Inflammatory macrophage (primary cell): ENCODE results near the gene LUC7L.
A peak's percentile ranks its signal among the peaks of the same experiment; 100 is the strongest.
"Not testable (repeated sequence)": the region's sequence is repeated elsewhere in the genome, so short reads cannot be mapped to it uniquely, and the experiment has no call there.

Source experiments
- DNase-seq, 2 donors: peaks; one replicate each; pipeline ENCODE4 v3.0.0-alpha.2; 2020 to 2022

The LUC7L gene

DNA sequence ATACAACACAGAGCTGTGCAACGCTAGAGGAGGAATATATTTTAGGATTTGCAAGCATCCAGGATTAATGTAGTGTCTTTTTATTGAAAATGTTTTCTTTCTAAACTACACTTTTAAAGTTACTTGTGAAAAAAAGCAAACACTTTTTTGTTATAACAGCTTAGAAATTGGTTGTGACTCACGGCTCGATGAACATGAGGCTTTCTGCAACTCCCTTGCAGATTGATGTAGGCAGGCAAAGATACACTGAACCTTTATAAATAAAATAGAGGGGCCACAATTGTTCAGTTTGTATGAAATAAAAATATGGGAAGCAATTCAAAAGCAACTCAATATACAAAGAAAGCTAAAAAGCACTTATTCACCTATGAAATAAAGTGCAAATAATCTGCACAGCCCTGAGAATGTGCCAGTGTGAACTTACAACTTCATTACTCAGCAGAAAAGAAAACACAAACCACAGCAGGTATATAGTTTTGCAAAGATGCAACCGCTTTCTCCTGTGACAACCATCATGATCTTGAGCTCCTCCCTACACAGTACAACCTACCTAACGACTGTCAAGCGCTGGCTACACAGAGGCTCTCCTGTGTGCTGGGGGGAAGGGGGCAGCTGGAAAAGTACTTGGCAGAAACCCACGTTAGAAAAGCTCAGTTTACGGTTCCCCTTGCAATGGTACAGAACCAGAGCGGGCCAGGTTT, 948 bp downstream of the LUC7L start:
- DNase-seq, result no peak

- DNase-seq, result no peak
Measured at GRCh38 chr16:220021-220420, 9.2 kb downstream of the LUC7L start.

DNA sequence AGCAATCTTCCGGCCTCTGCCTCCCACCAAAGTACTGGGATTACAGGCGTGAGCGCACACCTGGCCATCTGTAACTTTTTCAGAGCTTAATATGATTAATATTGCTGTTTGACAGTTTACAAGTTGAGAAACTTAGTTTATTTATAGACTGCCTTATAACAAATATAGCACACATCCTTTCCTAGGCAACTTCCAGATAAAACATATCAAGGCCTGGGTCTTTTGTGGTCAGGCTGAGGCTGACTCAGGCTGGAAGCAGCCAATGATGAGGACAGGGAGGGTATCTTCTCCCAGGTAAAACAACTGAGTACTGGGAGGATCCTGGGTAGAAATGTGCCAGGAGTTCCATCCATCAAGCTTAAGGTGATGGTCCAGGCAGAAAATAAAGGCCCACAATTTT, 16.2 kb downstream of the LUC7L start:
- DNase-seq, result no peak

DNA sequence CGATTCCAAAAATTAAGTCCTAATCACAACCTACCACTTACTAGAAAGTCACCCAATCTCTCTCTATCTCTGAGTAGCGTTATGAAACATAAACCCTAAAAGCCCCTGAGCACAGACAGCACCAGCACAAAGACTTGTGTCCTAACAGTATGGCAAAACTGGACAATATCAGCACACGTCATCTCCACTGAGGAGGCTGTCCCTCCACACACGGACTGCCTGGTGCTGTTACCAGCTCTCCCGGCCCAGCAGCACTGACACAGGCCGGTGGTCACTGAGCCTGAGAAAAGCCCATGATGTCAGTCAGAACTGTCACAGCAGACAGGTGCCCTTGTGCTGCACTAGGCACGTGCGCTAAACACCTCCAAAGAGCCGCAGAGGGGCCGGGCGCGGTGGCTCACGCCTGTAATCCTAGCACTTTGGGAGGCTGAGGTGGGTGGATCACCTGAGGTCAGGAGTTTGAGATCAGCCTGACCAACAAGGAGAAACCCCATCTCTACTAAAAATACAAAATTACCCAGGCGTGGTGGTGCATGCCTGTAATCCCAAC, 17.5 kb downstream of the LUC7L start:
- not testable (repeated sequence) for DNase-seq

DNA sequence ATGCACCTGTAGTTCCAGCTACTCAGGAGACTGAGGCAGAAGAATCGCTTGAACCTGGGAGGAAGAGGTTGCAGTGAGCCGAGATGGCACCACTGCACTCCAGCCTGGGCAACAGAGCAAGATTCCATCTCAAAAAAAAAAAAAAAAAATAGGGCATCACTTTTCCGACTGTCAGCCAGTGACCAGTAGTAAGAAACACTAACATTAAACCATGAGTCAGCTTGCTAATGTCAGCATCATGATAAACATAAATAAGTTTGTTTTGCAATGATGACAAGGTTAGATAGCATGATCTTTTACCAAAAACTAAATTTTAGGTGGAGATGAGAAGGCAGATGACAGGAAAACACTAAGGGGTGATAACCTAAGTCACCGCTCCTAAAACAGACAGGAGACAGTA, 19.9 kb downstream of the LUC7L start:
- not testable (repeated sequence) for DNase-seq

- DNase-seq, result not testable (repeated sequence)
Measured at GRCh38 chr16:204046-204445, 25.2 kb downstream of the LUC7L start.

- DNase-seq, result no peak
Measured at GRCh38 chr16:203246-203645, 26.0 kb downstream of the LUC7L start.

- no peak for DNase-seq
Measured at GRCh38 chr16:200388-200787, 28.9 kb downstream of the LUC7L start.

DNA sequence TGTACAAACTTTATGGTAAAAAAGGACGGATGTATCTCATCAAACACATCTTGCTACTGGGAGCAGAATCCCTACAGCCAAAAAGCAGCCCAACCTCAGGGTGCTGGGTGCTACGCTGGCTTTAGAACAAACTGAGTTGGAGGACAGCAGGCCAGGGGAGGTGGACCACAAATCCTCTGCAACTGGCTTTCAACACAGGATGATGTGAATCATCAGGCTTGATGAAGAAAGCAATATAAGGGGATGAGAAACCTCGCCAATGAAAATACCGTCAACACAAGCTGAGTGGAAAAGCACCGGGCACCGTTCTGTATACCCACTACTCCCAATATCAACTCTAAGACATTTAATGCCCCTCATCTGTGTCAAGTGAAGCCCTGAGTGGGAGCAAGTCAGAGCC, 34.7 kb downstream of the LUC7L start:
- DNase-seq, result no peak

GRCh38 chr16:193441-193840, 35.8 kb downstream of the LUC7L start:
- no peak for DNase-seq

GRCh38 chr16:192686-193085, 36.6 kb downstream of the LUC7L start:
- no peak for DNase-seq

- no peak for DNase-seq
Measured at GRCh38 chr16:191831-192230, 37.4 kb downstream of the LUC7L start.

GRCh38 chr16:189604-190186, 39.6 kb downstream of the LUC7L start:
- no peak for DNase-seq

DNA sequence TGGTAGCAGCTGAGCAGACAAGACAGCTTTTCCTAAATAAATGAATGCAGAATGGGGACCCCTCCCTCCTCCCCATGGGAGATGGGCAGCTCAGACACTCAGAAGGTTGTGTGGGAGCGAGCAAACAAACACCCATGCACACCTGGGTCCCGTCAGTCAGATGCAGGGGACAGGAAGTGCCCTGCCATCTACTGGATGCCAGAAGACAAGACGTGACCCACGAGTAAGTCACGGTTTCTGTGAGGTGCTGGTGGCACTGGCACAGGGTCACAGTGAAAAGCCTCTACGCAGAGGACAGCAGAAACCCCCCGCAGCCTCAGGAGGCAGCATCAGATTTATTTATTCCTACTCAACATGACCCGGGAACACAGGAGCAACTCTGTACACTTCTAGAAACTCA, 40.6 kb downstream of the LUC7L start:
- no peak for DNase-seq

DNA sequence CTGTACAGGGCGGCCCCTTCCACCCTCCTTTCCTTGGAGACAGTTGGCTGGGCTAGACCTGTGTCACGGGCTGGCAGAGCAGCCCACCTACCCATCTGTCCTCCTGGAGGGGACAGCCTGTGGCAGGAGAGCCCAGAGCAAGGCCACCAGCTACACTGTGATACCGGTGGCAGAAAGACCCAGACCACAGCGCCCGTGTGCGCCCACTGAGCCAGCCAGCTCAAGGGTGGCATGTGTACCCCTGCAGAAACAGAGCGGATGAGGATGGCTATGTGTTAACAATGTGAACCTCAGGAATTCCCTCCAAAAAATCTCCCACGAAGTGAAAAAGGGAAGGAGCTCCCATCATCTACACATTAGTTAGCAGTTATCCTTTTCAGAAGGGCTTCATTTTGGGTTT, 41.9 kb downstream of the LUC7L start:
- DNase-seq, result no peak

- no peak for DNase-seq
Measured at GRCh38 chr16:185691-186090, 43.6 kb downstream of the LUC7L start.

DNA sequence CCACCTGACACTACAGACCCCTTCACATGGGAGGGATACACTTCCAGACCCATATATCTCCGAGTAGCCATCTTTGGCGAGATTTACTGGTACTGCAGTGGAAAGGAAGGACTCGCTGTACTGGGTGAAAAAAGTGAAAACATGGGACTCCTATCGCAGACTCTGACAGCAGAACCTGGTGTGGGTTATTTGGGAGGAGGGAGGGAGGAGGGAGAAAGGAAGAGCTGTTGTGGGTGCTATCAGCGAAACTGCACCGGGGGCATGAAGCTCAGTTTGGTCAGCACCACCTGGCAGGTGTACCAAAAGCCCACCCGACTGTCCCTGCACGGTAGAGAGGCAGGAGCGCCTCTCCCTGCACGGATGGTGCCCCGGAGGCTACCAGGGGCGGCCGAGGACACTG, 44.0 kb downstream of the LUC7L start:
- DNase-seq, result no peak

DNA sequence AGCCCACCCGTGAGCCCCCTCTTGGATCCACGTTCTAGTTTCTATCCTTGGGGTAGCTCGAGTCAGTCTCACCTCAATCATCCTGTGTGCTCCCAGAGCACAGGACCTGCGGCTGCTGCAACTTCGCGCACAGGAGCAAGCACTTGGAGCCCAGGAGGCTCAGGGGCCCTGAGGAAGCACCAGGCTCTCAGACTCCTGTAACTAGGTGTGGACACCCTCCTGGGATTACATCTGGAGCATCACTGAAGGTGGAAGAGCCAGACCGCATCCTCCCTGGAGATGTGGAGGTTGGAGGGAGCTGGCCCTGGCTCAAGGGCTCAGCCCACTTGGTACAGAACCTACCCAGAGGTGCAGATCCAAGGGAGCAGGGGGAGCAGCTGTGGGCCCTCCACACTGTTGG, 46.2 kb downstream of the LUC7L start:
- no peak for DNase-seq

- DNase-seq, result no peak
Measured at GRCh38 chr16:181565-182021, 47.7 kb downstream of the LUC7L start.

DNA sequence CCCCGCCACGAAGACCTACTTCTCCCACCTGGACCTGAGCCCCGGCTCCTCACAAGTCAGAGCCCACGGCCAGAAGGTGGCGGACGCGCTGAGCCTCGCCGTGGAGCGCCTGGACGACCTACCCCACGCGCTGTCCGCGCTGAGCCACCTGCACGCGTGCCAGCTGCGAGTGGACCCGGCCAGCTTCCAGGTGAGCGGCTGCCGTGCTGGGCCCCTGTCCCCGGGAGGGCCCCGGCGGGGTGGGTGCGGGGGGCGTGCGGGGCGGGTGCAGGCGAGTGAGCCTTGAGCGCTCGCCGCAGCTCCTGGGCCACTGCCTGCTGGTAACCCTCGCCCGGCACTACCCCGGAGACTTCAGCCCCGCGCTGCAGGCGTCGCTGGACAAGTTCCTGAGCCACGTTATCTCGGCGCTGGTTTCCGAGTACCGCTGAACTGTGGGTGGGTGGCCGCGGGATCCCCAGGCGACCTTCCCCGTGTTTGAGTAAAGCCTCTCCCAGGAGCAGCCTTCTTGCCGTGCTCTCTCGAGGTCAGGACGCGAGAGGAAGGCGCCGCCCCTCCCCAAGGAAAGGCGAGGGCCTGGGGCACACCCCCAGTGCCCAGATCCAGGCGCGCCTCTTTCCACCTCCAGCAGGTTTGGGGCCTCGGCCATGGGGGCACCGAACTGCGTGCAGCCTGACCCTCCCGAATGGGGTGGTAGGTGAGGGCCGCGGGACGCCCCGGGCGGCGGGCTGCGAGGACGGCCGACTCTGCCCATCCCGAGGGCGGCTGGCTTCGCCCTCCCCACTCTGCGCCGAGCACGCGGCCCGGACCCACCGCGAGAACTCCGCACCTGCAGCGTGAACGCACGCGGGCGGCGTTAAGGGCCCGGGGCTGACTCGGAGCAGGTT, 48.3 kb downstream of the LUC7L start:
- DNase-seq, result peak; percentile 49 to 60

DNA sequence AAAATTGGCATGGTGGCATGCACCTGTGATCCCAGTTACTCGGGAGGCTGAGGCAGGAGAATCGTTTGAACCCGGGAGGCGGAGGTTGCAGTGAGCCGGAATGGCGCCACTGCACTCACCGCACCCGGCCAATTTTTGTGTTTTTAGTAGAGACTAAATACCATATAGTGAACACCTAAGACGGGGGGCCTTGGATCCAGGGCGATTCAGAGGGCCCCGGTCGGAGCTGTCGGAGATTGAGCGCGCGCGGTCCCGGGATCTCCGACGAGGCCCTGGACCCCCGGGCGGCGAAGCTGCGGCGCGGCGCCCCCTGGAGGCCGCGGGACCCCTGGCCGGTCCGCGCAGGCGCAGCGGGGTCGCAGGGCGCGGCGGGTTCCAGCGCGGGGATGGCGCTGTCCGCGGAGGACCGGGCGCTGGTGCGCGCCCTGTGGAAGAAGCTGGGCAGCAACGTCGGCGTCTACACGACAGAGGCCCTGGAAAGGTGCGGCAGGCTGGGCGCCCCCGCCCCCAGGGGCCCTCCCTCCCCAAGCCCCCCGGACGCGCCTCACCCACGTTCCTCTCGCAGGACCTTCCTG, 49.1 kb downstream of the LUC7L start, which contains the start of gene HBQ1:
TSS of gene HBQ1 (plus strand) at position 359 of the 575 bp plus-strand sequence. CDS start at position 387, 28 bp downstream.
- no peak for DNase-seq

DNA sequence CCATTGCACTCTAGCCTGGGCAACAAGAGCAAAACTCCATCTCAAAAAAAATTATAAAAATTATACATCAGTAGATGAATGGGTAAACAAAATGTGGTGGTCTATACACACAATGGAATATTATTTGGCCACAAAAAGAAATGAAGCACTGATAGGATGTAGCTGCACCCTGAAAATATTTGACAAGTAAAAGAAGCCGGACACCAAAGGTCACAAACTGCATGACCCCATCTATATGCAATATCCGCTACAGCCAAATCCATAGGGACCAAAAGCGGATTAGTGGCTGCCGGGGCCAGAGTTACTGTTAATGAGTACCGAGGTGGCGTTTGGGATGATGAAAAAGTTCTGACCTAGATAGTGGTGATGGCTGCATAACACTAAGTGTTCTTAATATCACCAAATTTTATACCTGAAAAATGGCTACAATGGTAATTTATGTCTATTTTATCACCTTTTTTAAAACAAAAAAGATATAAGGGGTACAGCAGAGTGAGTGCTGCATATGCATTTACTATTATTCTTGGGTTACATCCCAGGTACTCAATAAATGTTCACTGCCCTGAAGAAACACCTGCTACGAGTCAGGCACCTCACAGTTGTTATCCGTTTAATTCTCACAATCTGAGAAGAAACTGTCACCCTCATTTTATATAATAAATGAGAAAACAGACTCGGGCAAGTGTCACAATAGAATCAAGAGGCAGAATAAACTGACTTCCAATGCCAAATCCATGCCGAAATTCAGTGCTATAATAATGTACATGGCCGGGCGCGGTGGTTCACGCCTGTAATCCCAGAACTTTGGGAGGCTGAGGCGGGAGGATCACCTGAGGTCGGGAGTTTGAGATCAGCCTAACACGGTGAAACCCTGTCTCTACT, 49.8 kb downstream of the LUC7L start:
- no peak for DNase-seq
